ENCODE data around the gene CDK2. TPM values are rescaled to one million over a fixed set of nuclear protein-coding genes. Genes with fewer than 3 reads are reported as not detected.

CDK2 gene
- total and polyA plus RNA-seq, 9 of the 15 experiments (the other 6 are each of a cell fraction or from before 2014, with no cell fraction given): 17.4 to 213 (median 109) TPM

GRCh38 chr12:55973599-55974307 lies 7.1 kb downstream of the CDK2 start, which contains the start of gene RAB5B (continued):
- peak; percentile 99 for TF ChIP-seq TFAP4 (CRISPR knock-in tag; IDR thresholded peaks at IDR 0.05; ENCODE audit: borderline replicate concordance)
- no peak for TF ChIP-seq HNRNPUL1 (IDR thresholded peaks at IDR 0.05; ENCODE audit: low read length)
- no peak for TF ChIP-seq ARHGAP35 (IDR thresholded peaks at IDR 0.05; ENCODE audit: partially characterized antibody)
- peak; percentile 56; the same call in 1 of the 2 replicates for TF ChIP-seq CTBP1 (IDR thresholded peaks at IDR 0.05; ENCODE audit: borderline replicate concordance)
- TF ChIP-seq CTCF (IDR thresholded peaks at IDR 0.05 in 2 of 3, conservative IDR thresholded peaks at IDR 0.05 in 1 of 3; ENCODE audit: insufficient read depth in 2 of 3, low read depth in 1 of 3, low read length in 3 of 3): peak in 1 of 3 experiments; percentile 5; a peak in 1 of 6 replicates
- TF ChIP-seq EGR1 (conservative IDR thresholded peaks at IDR 0.05): peak; percentile 41; the same call in 1 of the 2 replicates
- peak; percentile 93 for TF ChIP-seq POLR2AphosphoS2 (IDR thresholded peaks at IDR 0.05; ENCODE audit: low read length)
- TF ChIP-seq RBM25 (IDR thresholded peaks at IDR 0.05; ENCODE audit: low read depth, low read length, severe bottlenecking): peak; percentile 98
